ENCODE results near the gene PIGQ.

- TF ChIP-seq CTCF (IDR thresholded peaks at IDR 0.05) (no peak), POLR2A (IDR thresholded peaks at IDR 0.05) (no peak), EP300 (IDR thresholded peaks at IDR 0.05) (no peak)
These were observed 8.9 kb upstream of the PIGQ start for GRCh38 chr16:560701-561412.

Data from ovary (tissue), 3 donors.